ENCODE results near the gene CPLX4. TPM values are rescaled to one million over a fixed set of nuclear protein-coding genes. Genes with fewer than 3 reads are reported as not detected.

CPLX4 gene
- total RNA-seq, result not detected

GRCh38 chr18:59318460-59319050, at the start of gene CPLX4:
CPLX4 (minus strand) TSS chr18:59318649; CDS start chr18:59318462, 187 bp downstream.
- intact Hi-C loops (cut with DNase I), result no loop called here
- Histone ChIP-seq H3K27ac (no peak within 1 kb of the TSS), H3K4me1 (no peaks in the 10 kb centered on the region), H3K4me3 (no peak within 1 kb of the TSS), H3K36me3 (no peaks in the 10 kb centered on the region), H3K9me3 (no peaks in the 10 kb centered on the region), H3K27me3 (no peaks in the 10 kb centered on the region)
- DNase-seq (ENCODE audit: low spot score in 2 of 2), result no peak
- no peak for TF ChIP-seq CTCF (IDR thresholded peaks at IDR 0.05)

- TF ChIP-seq CTCF (IDR thresholded peaks at IDR 0.05), result no peak
- H3K27ac ChIP-seq, result no peak overlapping the region
- no peaks in the 10 kb centered on the region for H3K27me3 ChIP-seq
- peak overlapping the region; percentile 67 to 72 for H3K4me3 ChIP-seq
- H3K36me3 ChIP-seq, result peaks cover 0 to under 1% of the 10 kb centered on the region in 2 donors
- H3K4me1 ChIP-seq, result peaks cover 0 to 5% of the 10 kb centered on the region in 2 donors
- DNase-seq (ENCODE audit: low spot score in 2 of 2), result no peak
- intact Hi-C loops (cut with DNase I), result no loop called here
- no peaks in the 10 kb centered on the region for H3K9me3 ChIP-seq
Observed at GRCh38 chr18:59360381-59360780, 41.9 kb upstream of the CPLX4 start.

- H3K9me3 ChIP-seq, result no peaks in the 10 kb centered on the region
- intact Hi-C loops (cut with DNase I), result loop anchor here (1.0 to 5.0 kb wide), 2 partner anchors 219 to 687 kb away; partner anchors contain the start of gene MALT1
Observed at GRCh38 chr18:59359576-59359952, 41.1 kb upstream of the CPLX4 start.

GRCh38 chr18:59358712-59359575, 40.5 kb upstream of the CPLX4 start, which contains the start of gene LMAN1:
LMAN1 (minus strand) TSS chr18:59359265; CDS start chr18:59359244, 21 bp downstream.
- intact Hi-C loops (cut with DNase I), result loop anchor here (1.0 to 5.0 kb wide), 2 partner anchors 219 to 687 kb away; partner anchors contain the start of gene MALT1
- DNase-seq (ENCODE audit: low spot score in 2 of 2), result peak; percentile 82 to 97
- peaks cover 0 to 5% of the 10 kb centered on the region in 2 donors for H3K4me1 ChIP-seq
- H3K36me3 ChIP-seq, result peaks cover 0 to 12% of the 10 kb centered on the region in 2 donors
- TF ChIP-seq CTCF (IDR thresholded peaks at IDR 0.05), result no peak
- H3K9me3 ChIP-seq, result no peaks in the 10 kb centered on the region
- peak within 1 kb of the TSS; percentile 67 to 72 for H3K4me3 ChIP-seq
- peak within 1 kb of the TSS; percentile 73 to 79 for H3K27ac ChIP-seq
- no peaks in the 10 kb centered on the region for H3K27me3 ChIP-seq

More at GRCh38 chr18:59359576-59359952, 41.1 kb upstream of the CPLX4 start:
- peak overlapping the region; percentile 73 to 79 for H3K27ac ChIP-seq
- no peak for DNase-seq (ENCODE audit: low spot score in 2 of 2)
- H3K4me3 ChIP-seq, result peak overlapping the region; percentile 67 to 72
- H3K4me1 ChIP-seq, result peaks cover 0 to 5% of the 10 kb centered on the region in 2 donors
- H3K27me3 ChIP-seq, result no peaks in the 10 kb centered on the region
- no peak for TF ChIP-seq CTCF (IDR thresholded peaks at IDR 0.05)
- H3K36me3 ChIP-seq, result peaks cover 0 to 9% of the 10 kb centered on the region in 2 donors

GRCh38 chr18:59358414-59358711, 39.9 kb upstream of the CPLX4 start:
- H3K27ac ChIP-seq, result peak overlapping the region; percentile 73 to 79
- intact Hi-C loops (cut with DNase I), result loop anchor here (5.0 kb wide), 1 partner anchor 686 kb away; the partner anchor contains the start of gene MALT1
- DNase-seq (ENCODE audit: low spot score in 2 of 2), result no peak

More at GRCh38 chr18:59358414-59358711, 39.9 kb upstream of the CPLX4 start:
- H3K27me3 ChIP-seq, result no peaks in the 10 kb centered on the region
- H3K36me3 ChIP-seq, result peaks cover 0 to 12% of the 10 kb centered on the region in 2 donors
- no peak for TF ChIP-seq CTCF (IDR thresholded peaks at IDR 0.05)
- no peaks in the 10 kb centered on the region for H3K9me3 ChIP-seq
- peaks cover 0 to 5% of the 10 kb centered on the region in 2 donors for H3K4me1 ChIP-seq
- peak overlapping the region; percentile 67 to 72 for H3K4me3 ChIP-seq

All from ascending aorta (tissue), 2 donors.